GM18951 (cell line): Measurements from ENCODE around the gene METRN.

Source experiments
- POLR2A ChIP-seq: IDR thresholded peaks from 4 replicates; pipeline ENCODE4 v1.6.1; 2011; ENCODE audit warnings: mild to moderate bottlenecking; ENCODE audit not compliant: insufficient read length, insufficient read depth; ENCODE audit errors: extremely low read depth
- in situ Hi-C: fragments of 300-500 bp; cut with MboI; formaldehyde crosslinking; loops from one replicate; pipeline ENCODE4 v1.12.0; 2022; ENCODE audit warnings: low sequenced_read_pairs, mixed read lengths, inconsistent platforms; ENCODE audit not compliant: unreplicated experiment

The METRN gene

DNA sequence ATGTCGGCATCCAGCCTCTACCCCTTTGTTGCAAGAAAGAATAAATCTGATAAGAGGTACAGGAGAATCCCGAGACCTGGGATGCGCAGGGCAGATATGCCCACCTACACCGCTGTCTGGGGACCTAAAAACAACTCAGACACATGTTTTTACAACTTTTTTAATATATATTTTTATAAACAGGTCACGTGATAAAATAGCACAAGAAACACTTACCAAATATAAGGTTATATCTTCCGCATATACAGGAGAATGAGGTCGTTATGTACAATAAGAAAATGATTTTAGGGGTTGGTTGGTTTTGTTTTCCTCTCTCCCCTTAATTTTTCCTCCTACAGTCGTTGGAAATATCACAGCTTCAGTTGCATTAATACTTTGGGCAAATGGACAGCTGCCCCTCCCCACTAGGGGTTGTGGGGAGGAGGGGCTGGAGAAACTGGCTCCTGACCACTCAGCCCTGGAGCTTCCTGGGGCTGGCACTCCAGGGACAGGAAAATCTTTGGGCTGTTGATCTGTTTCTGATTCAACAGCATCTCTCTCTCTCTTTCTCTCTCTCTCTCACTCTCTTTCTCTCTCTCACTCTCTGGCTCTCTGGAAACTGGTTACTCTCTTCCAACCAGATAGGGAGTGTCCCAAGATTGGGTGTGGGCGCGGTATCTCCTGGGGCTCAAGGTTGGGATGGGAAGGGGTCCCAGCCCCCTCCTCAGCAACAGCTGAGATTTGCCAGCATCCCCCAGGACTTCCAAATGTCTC is 22.4 kb upstream of the METRN start:
- in situ Hi-C loops = no loop called here
- no peak for TF ChIP-seq POLR2A

DNA sequence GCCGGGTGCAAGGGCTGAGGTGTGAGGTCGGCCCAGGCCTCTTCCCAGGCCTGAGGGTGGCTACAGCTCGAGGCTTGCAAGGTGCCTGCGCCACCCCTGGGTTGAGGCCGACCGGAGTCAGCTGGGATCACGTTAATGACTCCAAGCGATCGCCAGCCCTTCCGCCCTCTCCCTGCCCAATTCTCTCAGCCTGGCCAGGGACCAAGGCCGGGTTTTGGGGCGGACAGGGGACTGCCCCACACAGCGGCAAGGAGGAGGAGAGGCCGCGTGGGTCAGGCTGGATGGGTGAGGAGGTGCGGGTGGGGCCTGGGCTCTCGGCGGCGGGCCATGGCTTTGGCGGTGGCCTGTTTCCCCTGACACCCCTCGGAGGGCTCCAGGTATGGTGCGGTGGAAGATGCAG is 21.6 kb upstream of the METRN start:
- in situ Hi-C loops = no loop called here
- no peak for TF ChIP-seq POLR2A

DNA sequence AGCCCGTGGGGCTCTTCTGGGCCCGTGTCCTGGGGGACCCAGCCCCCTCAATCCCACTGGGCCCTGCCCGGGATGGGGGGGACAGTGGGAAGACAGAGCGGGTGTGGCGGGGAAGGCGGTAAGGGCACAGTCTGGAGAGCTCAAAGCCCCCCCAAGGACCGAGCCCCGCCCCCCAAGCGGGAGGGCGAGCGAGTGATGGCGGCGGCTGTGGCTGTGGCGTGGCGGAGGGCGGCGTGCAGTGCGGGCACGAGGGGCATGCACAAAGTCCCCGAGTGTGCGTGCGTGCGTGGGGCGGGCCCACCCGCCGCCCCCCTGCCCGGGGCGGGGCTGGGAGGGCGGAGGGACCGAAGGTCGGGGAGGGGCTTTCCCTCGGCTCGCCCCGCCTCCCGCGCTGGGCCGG is 21.2 kb upstream of the METRN start:
- in situ Hi-C loops = no loop called here
- no peak for TF ChIP-seq POLR2A

DNA sequence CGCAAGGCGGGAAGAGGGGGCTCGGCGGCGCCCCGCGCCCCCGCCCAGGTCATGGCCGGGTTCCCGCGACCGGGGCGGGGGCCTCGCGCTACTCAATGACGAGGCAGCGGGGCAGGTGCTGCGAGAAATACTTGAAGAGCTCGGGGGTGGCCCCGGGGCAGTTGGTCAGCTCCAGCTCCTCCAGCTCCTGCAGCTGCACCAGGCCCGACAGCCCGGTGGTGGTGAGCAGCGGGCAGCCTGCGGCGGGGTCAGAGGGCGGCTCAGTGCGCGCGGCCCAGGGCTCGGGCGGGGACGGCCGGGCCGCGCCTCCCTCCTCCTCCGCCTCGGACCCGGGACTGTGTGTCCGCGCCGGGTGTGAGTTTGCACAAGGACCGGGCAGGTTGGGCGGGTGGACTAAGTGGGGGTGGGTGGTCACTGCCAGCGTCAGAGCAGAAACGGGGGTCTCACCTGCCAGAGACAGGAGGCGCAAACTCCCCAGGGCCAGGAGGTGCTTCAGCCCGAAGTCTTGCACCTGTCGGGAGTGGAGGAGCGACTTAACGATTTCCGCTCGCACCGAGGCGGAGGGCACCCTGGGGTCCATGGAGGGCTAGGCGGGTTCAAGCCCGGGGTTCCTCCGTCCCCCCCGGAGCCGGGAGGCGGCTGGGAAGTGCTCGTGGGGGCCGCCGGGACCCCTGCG is 20.6 kb upstream of the METRN start:
- in situ Hi-C loops = no loop called here
- TF ChIP-seq POLR2A = no peak

DNA sequence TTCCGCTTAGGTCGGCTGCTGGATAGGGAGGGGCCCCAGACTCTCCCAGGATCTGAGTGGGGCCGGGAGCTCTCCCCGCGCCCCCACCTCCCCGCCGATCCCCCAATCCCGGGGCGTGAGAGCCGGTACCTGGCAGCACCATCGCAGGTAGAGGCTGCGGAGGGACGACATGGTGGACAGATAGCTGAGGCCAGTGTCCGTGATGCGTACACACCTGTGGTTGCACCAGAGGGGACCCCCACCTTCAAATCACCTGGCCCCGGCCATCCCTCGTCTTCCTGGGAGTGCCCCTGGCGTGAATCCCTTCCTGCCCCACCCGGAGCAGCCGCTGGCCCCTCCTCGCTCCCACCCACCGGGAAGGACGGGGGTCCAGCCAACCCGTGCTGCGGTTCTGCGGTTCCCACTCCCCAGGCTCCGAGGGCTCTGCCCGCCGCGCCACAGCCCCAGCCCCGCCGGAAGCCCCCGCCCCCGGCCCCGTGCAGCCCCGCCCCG is 20.0 kb upstream of the METRN start:
- in situ Hi-C loops = no loop called here
- no peak for TF ChIP-seq POLR2A

DNA sequence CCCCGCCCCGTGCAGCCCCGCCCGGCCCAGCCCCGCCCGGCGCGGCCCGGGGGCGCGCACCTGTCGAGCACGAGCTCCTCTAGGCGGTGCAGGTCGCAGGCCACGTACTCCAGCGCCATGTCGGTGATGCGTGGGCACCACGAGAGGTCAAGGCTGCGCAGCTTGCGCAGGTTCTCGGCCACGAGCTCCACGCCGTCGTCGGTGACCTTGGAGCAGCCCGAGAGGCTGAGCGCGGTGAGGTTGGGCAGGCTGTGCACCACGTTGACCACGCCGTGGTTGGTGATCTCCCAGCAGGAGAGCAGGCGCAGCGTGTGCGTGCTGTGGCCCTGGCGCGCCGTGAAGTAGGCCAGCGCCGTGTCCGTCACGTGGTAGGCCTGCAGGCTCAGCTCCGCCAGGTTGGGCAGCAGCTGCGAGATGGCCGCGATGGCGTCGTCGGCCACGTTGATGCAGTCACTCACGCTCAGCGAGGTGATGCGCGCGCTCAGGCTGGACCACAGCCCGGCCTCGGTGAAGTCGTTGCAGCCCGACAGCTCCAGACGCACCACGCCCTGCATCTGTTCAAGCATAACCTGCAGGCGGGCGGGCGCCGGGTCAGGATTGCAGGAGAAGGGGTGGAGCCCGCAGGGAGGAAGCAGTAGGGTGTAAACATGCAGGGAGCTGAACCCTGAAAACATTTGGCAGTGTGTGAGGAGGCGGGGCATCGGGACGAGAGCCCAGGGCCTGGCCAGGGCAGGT is 19.4 kb upstream of the METRN start:
- TF ChIP-seq POLR2A = peak; percentile 43
- in situ Hi-C loops = no loop called here

DNA sequence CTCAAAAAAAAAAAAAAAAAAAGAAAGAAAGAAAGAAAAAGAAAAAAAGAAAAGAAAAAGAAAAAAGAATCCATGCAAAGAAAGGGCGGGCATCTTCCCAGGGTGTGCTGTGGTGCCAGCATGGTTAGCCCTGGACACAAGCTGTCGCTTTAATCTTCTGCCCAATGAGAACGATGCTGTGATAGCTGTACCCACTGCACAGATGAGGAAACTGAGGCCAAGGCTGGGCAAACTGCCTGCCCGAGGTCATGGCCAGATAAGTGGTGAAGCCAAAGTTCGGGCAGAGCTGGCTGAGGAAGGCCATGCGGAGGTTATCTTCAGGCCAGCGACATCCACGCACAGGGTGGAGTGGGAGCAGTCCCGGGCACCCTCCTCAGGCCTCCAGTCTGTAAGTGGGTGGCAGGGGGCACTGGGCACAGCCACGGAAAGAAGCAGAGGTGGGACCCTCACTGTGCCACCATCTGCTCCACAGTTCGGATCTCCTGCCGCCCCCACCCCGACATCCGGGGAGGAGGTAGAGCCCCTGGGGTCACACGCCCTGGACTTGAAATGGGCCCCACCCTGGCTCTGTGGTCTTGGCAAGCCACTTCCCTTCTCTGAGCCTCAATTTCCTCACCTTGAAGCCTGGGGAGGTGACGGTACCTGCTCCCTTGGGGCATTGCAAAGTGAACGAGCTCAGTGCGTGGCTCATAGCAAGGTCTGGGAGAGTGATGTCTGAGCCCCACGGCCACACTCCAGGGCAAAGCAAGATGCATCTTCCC is 15.8 kb upstream of the METRN start:
- in situ Hi-C loops = no loop called here

DNA sequence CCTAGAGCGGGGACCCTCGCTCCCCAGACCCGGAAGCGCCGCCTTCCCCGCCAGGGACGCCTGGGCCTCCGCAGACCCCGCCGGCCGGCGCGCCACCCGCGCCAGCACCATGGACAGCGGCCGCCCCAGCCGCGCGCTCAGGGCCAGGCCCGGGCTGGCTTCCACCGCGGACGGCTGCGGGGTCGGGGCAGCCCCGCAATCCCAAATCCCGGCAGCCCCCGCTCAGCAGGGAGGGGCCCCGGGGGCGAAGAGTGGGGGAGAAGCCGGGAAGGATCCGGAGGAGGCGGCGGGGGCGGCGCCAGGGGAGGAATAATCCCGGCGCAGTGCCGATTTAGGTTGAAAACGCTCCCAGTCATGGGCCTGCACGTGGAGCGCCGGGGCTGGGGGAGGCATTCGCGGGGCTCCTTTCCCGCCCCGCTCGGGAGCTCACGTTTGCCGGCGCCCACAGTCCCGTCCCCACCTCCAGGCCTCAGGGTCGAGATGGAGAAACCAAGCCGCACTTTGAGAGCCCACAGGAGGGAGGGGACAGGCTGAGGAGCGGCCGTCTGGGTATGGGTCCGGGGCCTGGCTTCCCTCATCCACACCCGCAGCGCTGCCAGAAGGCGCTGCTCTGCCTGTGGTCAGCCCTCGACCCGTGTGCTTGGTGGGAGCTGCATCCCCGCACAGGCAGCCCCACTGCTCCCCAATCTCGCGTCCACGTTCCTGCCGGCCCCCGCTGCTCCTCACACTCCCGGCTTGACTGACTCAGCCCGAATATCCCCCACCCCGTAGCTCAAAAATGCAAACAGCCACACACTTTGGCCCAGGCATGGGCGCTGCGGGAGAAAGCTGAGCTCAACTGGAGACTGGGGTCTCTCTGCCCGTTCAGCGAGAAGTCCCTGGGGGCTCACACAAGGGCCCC is 14.0 kb upstream of the METRN start:
- no peak for TF ChIP-seq POLR2A
- in situ Hi-C loops = no loop called here

More for the DNA sequence above, 15.8 kb upstream of the METRN start:
- TF ChIP-seq POLR2A = no peak

DNA sequence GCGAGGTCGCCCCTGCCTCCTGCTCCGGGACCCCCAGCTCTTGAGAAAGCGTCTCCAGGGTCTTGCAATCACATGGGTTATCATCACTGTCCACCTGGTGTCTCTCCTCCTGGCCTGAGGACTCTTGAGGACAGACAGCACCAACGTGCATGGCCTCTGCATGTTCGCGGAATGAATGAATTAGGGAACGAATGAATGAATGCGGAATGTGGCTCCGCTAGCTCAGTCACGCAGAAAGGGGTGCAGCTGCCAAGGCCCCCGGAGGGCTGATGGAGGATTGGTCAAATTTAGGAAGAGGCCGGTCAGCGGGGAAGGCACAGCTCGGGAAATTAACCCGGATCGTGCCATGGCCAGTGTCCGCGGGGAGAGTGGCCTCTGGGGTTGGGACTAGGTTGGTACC is 12.6 kb upstream of the METRN start:
- TF ChIP-seq POLR2A = no peak
- in situ Hi-C loops = no loop called here

DNA sequence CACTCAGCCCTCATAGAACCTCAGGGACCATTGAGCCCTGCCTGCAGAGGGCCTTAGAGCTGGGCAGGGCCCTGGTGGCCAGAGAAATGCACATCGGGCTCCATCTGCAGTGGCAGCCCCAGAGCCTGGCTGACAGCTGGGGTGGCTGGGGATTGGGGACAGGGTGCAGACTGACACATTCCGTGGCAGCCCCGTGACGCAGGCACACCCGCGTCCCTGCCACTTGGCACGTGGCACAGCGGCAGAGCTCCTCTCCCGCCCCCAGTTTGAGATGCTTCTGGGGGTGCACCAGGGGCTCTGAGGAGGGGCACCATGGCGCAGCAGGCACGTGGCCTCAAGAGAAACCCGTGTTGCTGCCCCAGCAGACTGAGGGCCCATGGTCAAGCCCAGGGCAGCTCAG is 11.5 kb upstream of the METRN start:
- in situ Hi-C loops = no loop called here
- TF ChIP-seq POLR2A = no peak

DNA sequence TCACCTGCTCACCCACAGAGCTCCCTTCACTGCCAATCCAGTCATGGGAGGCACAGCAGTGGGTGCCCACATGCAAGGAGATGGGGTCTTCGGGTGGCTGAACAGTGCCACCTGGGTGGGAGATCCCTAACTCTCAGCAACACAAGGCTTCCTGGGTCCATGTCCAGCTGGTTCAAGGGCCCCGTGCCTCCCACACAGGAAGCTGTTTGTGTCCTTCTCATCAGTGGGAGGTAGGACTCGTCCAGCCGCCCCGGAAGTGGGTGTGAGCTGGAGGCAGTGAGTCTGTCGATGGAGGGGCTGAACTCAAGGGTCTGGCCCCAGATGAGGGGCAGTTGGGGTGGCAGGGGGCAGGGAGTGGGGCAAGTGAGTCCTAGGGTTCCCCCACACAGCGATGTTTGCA is 10.9 kb upstream of the METRN start:
- in situ Hi-C loops = no loop called here
- no peak for TF ChIP-seq POLR2A
